ENCODE measurements around the gene PCSK6.

Gene PCSK6

DNA sequence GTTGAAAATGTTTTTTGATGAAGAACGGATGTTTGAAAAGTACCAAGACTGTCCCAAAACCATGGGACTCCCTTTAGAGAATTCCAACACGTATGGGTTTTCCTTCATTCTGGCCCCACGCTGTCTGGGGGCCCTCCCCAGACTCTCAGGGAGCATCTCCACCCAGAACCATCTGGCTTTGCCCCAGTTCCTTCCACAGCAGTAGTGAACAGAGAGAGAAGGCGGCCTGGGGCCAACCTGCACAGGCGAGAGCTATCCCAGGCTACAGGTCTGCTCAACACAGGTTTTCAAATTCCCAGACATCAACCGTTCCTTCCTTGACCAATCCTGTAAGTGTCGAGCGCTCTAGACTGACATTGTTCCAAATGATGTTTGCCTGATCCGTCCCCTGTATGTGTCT lies 101.9 kb downstream of the PCSK6 start:
- no peak overlapping the region for H3K4me3 ChIP-seq (ENCODE audit: low read depth, low read length)
- DNase-seq (ENCODE audit: low read depth): no peak
- TF ChIP-seq, protein P1, sequence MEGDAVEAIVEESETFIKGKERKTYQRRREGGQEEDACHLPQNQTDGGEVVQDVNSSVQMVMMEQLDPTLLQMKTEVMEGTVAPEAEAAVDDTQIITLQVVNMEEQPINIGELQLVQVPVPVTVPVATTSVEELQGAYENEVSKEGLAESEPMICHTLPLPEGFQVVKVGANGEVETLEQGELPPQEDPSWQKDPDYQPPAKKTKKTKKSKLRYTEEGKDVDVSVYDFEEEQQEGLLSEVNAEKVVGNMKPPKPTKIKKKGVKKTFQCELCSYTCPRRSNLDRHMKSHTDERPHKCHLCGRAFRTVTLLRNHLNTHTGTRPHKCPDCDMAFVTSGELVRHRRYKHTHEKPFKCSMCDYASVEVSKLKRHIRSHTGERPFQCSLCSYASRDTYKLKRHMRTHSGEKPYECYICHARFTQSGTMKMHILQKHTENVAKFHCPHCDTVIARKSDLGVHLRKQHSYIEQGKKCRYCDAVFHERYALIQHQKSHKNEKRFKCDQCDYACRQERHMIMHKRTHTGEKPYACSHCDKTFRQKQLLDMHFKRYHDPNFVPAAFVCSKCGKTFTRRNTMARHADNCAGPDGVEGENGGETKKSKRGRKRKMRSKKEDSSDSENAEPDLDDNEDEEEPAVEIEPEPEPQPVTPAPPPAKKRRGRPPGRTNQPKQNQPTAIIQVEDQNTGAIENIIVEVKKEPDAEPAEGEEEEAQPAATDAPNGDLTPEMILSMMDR (IDR thresholded peaks at IDR 0.05; ENCODE audit: insufficient read depth, low read depth, low read length, missing control alignments): no peak

DNA sequence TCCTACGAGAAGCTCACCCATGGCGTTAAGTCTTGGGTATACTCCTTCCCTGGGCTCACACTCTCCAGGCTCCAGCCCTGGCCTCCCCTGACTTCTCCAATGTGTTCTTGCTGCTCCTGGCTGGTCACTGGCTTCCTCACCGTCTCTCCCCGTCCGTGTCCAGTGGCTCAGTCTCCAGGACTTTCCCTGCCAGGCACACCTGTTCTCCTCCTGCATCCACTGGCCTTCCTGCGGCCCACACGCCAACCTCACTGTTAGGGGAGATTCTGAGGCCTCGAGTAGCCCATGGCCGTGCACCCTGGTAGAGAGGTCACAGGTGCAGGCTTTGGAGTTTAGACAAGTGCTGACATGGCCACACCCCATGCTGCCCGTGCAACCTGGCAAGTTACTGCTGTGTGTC lies 102.5 kb downstream of the PCSK6 start:
- no peak for DNase-seq (ENCODE audit: low read depth)
- TF ChIP-seq, protein P1 (IDR thresholded peaks at IDR 0.05; ENCODE audit: insufficient read depth, low read depth, low read length, missing control alignments): no peak
- no peak overlapping the region for H3K4me3 ChIP-seq (ENCODE audit: low read depth, low read length)

DNA sequence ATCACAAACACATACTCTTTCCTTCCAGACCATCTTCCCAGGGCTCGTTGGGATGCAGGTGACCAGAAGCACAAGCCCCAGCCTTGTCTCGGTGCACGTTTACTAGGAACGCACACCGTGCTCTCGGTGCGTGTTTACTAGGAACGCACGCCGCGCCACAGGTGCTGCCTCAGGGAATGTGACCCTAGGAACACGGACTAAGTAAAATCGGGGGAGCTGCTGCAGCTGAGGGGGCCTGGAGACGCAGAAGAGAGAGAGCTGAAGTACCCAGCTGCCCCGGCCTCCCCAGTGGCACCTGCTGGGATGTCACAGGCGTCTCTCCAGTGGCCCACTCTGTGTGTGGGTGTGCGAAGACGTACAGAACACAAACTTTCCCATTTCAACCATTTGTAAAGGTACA lies 103.5 kb downstream of the PCSK6 start:
- DNase-seq (ENCODE audit: low read depth): no peak
- H3K4me3 ChIP-seq (ENCODE audit: low read depth, low read length): no peak overlapping the region
- TF ChIP-seq, protein P1 (IDR thresholded peaks at IDR 0.05; ENCODE audit: insufficient read depth, low read depth, low read length, missing control alignments): no peak

DNA sequence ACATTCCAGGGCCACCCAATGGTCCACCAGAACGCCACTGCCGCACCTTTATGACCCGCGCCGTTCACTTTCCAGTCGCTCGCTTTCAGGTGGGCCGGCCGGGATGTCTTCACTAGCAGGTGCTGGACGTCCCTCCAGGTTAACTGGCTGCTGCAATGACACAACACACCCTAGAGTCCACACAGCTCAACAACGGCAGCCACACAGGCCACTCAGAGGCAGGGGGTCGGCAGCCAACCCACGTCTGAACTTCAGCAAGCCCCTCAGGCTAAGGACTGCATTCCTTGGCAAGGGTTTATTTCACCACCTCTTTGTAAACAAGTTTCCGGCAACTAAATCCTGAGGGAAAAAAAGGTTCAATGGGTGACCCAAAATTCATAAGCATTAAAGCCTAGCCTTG lies 105.2 kb downstream of the PCSK6 start:
- H3K4me3 ChIP-seq (ENCODE audit: low read depth, low read length): no peak overlapping the region
- TF ChIP-seq, protein P1 (IDR thresholded peaks at IDR 0.05; ENCODE audit: insufficient read depth, low read depth, low read length, missing control alignments): no peak
- no peak for DNase-seq (ENCODE audit: low read depth)

DNA sequence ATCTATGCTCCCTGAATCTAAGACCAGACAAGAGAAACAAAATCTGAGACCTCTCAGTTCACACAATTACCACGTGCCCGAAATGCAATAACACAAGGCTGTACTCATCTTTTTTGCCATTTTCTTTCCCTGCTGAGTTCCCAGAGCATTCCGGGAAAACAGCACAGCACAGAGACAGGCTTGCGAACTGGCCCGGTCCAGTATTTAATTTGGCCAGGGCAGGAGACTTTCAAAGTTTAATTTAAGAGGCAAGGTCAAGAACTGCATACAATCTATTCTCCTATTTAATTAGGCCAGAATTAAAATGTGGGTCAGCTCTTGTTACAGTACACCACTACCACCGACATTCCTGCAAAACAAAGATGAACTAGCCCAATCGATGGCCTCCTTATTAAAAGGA lies 107.0 kb downstream of the PCSK6 start:
- DNase-seq (ENCODE audit: low read depth): no peak
- TF ChIP-seq, protein P1 (IDR thresholded peaks at IDR 0.05; ENCODE audit: insufficient read depth, low read depth, low read length, missing control alignments): no peak
- no peak overlapping the region for H3K4me3 ChIP-seq (ENCODE audit: low read depth, low read length)

DNA sequence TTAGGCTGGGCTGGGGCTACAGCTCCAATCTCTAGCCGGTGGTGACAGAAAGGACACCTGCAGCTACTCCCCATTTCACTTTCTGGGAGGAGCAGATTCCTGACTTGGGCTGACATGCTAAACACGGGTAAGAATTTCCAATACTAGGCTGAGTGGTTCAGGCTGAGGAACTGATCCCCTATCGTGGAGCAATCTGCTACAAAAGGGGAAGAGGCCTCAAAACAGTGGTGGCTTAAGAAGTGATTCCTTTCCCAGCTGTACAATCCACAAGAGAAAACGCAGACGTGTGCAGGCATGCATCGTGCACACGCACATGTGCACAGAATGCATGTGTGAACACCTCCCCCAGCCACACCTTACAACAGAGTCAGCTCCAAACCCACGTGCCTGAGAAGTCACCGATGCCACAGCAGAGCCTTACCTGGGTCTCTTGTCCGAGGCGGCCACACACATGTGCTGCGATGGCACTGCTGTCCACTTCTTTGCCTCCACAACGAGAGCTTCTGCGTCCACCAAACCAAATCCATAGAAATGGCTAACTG lies 107.8 kb downstream of the PCSK6 start:
- DNase-seq (ENCODE audit: low read depth): no peak
- TF ChIP-seq, protein P1 (IDR thresholded peaks at IDR 0.05; ENCODE audit: insufficient read depth, low read depth, low read length, missing control alignments): no peak
- no peak overlapping the region for H3K4me3 ChIP-seq (ENCODE audit: low read depth, low read length)

DNA sequence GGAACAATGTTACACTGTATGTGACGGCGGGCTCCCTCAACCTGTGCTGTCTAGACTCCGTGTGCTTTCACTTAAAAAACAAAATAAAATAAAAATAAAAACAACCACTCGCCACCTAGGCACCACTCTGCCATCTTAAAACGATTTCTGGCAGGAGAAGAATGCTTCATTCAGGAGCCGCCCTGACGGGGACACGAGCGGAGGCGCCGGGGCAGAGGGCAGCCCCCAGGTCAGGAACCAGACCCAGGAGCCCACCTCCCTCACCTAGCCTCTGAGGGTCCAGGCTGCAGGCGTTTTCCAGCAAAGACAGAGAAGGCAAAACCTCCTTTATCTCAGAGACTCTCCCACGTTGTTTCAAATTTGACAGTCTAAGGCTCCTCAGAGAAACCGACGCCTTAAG lies 109.4 kb downstream of the PCSK6 start:
- TF ChIP-seq, protein P1 (IDR thresholded peaks at IDR 0.05; ENCODE audit: insufficient read depth, low read depth, low read length, missing control alignments): no peak
- no peak overlapping the region for H3K4me3 ChIP-seq (ENCODE audit: low read depth, low read length)
- DNase-seq (ENCODE audit: low read depth): no peak
